Nucleus accumbens (tissue), 56 donors: ENCODE results near the gene SMPD3.

Source experiments
- DNase-seq, 56 donors: peaks; one replicate each; lab custom pipeline; 2025; lab: John Stamatoyannopoulos, UW

Gene SMPD3

DNA sequence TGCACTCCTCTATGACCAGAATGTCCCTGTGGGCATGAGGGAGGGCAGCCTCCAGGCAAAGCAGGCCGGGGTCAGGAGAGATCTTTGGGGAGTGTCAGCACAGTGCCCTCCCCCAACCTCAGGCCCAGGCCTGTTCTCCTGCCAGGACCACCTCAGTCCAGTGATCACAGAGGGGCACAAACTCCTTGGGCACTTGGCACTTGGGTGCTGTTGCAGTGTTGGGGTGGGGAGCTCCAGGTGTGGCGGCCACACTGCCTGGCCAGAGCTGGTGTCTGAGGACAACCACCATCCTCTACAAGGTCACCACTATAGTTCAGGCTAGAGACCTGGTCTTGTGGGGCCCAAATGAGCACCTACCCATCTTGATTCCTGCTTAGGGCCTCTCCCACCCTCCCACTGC is 37.2 kb downstream of the SMPD3 start:
- DNase-seq, result no peak

DNA sequence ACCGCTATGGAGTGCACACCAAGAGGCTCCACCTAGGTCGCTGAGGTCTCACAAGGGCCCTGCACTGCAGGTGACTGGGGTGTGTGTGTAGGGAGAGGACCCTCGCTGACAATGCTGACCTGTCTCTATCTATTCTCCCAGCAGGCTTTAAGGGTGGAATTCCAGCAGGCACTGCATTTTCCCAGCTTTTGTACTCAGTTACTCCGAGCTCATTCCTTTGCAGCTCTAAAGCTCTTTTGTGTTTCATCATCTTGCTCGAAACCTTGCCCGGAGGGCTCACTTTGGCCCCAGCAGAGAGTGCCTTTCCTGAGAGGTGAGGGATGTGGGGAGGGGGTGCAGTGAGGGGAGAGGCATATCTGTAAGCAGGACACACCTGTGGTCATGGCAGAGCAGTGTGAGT is 39.3 kb downstream of the SMPD3 start:
- no peak for DNase-seq

DNA sequence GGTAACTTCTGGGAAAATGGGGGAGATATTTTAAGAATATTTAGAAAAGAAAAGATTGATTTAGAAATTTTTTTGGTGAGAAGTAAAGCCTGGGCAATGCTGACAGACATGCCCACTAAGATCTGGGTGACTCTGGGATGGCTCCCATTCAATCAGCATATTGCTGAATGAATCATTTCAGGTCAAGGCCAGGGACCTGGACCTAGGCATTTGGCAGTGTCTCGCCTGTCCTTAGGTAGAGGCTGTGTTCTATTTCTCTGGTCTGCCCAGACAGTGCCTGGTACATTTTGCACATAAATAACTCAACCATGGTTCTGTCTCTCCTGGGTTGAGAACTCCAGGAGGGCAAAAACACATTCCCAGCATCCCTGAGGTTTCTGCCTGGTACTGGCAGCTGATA is 39.9 kb downstream of the SMPD3 start:
- no peak for DNase-seq

DNA sequence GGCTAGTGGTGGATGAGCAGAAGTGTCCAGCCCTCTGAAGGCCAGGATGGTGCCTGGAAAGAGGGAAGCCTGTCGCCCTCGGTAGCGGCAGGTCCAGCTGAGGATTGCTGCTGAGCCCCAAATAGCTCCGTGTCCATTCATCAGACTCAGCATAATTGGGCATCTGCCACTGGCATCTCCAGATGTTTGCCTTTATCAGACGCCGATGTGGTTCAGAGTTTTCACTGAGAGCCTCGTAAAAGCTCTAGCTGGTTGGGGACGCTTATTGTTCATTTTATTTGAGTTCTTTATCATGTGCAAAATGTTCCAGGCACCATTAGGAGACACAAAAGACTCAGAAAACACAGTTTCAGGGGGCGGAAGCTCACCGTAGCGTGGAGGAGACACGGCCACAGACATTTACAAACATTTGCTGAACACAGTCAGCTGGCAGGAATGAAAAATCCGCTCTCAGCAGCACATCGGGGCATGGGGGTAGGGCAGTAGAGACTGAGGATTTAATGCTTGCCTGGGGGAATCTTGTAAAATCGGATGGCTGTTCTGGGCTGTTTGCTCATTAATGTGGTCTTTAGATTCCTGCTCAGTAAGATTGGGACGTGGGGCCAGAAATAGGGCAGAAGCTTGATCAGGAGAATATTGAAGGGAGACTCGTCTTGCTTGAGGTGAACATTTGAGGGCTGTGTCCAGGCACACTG is 41.7 kb downstream of the SMPD3 start:
- peak in 8 of 56 donors; percentile 9 to 40 (median 22) for DNase-seq

DNA sequence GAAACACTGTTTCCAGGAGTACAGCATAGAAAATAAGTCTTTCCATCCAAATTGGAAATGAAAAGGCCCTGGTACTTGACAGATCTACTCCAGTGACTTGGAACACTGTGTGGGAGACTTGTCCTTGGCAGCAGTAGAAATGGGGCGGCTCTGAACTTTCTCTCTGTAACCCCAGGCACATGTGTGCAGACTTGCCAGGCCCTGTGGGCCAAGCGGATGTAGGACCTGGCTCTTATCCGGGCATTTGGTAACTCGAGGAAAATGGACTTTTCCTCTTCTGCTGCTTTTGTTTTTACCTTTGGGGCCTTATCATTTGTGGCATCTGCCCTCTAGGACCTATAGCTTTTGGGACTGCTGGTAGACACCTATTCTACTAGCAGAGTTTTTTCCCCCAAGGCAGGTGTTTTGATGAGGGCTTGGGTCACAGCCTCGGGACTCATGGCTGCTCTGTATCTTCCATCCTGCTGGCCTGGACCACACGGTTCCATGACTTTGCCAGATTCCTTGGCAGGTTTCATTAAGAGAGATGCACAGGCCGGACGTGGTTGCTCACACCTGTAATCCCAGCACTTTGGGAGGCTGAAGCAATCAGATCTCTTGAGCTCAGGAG is 43.5 kb downstream of the SMPD3 start:
- no peak for DNase-seq

DNA sequence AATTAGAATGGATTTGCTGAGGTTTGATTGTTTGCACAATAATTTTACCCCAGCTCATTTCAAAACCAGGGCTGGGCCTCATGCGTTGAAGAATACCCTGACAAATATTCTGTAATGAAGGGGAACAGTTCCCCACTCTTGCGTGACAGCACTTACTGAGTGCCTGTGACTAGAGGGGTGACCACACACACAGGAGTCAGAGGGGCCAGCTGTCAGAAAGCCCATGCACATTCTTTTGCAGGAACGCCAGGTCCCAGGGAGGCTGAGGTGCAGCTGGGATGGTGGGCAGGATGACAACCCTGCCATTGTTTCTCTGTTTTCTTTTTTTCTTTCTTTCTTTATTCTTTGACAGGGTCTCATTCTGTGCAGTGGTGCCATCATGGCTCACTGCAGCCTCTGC is 44.6 kb downstream of the SMPD3 start:
- no peak for DNase-seq

DNA sequence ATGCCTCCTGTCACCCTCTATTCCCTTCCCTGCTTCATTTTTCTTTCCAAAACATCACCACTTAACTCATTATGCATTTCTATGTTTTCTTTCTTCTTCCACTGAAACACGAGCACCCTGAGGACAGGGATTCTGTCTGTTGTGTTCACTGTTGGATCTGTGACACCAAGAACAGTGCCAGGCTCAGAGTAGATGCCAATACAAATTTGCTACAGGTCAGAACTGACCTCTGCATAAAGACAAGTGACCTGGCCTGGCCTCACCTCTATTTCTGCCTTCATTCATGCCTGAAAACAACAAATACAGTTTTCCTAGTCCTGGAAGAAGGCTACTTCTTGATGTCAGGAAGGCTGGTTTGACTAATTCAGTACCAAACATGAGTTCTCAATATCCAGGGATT is 45.1 kb downstream of the SMPD3 start:
- no peak for DNase-seq

DNA sequence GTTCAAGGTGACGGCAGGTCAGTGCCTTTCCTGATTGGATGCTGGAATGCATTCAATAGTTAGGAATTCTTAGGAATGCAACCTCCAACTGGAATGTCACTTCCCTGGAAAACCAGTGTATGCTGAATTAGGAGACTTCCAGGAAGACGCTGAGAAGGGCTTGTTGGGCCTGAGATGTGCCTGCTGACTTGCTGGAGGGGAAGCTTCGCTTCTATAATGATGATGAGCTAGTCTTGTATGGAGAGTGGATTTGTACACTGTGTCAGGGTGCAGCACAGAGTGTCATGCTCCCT is 45.6 kb downstream of the SMPD3 start:
- DNase-seq, result no peak

DNA sequence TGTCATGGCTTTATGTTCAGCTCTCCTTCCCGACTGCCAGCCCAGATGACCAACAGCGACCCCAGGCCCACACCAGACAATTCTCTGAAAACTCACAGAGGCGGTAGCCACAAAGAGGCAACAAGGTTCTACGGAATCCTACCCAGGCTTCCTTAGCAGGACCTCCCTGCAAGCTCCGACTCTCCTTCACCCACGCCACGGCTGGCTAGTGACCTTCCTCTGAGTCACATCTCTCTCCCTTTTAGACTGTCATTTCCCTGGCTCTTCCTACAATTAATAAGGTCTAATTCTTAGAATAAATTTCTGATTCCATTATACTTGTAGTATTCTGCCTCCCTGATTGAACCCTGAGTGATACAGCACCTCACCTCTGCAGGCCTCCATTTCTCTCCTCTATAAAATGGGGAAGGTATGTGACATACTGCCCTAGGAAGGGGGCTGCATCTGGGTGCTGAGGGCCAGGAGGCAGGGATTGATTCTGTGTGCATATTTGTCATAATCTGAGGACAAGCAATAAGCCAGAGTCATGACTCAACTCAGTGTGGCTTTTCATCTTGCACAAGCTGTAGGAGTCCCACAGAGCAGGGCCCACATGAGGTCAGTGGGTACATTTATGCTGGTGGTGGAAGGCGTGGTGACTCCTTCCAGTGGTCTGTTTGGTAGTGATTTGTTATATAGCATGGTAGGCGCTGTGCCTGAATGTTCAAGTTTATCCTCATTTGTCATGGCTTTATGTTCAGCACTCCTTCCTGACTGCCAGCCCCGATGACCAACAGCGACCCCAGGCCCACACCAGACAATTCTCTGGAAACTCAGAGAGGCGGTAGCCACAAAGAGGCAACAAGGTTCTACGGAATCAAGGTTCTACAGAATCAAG is 46.2 kb downstream of the SMPD3 start:
- no peak for DNase-seq

DNA sequence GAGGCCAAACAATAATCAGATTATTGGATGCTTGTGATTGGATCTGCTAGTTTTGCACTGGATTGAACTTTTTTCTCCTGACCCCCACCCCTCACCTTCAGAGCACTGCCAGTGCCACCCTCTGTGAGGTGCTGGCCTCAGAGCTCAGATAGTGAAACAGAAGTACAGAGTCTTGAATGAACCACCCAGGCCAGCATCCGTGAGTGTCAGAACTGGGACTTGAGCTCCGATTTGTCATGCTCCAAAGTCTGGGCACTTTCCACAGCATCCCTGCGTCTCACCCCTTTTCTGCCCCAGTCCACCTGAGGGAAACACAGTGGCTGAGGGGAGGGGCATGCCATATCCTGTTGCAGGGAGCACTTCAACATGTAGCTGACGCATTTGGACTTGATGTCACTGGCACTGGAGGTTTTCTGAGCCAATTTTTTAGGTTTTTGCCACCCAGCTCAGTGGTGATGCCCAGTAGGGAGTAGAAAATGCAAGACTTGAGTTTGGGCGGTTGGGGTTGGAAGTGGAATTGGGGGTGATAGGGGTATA is 47.3 kb downstream of the SMPD3 start:
- DNase-seq, result no peak

DNA sequence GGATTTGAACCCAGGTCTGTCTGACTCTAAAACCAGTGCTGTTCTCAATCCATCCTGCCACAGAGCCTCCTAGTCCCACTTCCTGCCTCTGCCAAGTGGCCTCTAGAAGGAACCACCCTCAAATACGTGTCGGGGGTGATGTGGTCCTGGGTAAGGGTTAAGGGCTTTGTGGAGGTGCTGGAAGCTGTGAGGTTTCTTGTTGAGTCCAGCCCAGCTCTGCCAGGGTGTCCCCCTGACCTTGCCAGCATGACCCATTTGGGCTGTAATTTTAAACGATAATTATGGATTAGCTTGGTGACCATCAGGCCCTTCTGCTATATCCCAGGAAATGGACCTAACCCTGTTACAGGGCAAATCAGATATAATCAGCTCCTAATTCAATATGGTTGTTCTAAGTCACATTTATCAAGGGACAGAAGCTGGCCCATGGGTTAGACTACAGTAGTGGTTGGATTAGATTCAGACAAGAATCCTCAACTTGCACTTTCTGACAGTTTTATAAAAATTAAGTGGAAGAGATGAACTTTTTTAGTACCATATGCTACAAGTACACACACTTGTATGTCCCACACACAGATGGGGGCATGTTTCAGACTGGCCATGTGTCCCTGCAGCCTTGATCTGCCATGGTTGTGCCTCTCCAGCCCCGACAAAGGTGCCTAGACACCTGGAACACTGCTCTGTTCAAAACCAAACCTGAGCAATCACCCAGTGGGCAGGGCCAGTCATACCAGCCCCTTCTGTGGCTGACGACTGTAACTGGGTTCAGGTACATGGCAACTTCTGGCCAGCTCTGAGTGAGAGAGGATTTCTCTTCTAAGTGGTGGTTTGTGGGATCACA is 48.0 kb downstream of the SMPD3 start:
- DNase-seq, result no peak

DNA sequence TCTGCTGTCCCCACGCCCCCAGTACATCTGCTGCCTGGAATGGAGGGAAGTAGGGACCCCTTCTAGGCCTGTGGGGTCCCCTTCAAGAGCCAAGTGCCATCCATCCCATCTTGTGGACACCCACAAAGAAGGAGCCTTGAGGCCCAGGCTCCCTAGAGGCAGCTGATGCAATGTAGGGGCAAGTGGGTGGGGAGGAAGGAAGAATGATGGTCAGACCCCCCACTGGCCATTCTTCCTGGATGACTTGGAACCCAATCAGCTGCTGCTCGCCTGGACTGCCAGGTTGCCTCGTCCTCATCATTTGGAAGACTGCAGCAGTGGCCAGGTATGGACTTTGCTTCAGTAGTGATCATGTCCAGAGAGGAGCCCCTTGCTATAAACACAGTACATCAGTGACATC is 48.9 kb downstream of the SMPD3 start:
- no peak for DNase-seq

DNA sequence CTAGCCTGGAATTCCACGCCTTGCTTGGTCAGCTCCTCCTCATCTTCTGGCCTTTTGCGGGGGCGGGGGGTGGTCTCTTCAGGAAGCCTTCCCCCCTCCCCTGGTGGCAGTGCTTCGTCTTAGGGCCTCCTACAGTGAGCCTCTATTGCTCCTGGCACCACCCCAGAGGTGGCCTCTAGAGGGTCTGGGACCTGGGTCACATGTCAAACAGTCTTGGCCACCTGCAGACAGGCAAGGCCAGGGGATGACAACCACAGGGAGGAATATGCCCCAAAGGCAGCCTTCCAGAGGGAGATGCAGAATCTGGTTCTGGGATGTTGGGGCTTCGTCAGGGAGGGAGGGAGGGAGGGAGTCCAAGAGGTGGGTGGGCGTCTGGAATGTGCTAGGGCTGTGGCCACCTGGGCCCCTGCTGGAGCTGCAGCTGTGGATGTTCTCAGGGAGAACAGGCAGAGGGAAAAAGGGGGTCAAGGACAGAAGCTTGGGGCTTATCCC is 50.6 kb downstream of the SMPD3 start:
- DNase-seq, result no peak

DNA sequence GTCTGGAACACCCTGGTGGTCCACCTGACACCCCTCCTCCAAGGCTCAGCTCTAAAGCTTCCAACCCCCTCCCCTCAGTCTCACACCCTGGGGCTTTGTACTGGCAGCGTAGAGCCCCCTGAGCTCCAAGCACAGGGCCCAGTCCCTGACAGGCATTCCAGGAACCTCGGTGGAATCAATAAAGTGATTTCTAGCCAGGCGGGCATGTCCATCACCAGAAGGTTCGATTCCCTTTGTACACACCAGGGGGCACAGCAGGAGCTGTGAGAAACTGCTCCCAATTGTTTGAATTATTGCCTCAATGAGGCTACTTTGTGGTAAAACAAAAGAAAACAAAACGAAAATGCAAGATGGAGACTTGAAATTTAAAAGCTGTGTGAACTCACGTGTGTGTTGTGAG is 51.8 kb downstream of the SMPD3 start:
- peak in 2 of 56 donors; percentile 17 to 38 for DNase-seq

DNA sequence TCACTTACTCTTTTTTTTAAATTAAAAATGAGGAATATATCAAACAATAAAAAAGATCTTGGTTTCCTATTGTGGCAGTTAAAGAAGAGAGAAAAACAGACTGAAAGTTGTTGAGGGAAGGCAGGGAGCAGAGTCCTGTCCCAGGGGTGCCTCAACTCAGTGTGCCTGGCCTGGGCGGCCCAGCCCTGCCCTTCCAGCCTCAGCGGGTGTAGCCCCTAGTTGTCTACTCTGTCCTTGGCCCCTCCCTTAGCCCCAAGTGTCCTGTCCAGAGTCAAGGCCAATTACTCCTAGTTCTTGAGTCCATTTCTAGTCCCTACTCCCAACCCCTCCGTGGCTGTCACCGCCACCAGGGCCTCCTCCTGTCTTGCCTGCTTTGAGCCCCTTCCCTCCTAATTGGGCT is 52.5 kb downstream of the SMPD3 start:
- DNase-seq, result no peak

DNA sequence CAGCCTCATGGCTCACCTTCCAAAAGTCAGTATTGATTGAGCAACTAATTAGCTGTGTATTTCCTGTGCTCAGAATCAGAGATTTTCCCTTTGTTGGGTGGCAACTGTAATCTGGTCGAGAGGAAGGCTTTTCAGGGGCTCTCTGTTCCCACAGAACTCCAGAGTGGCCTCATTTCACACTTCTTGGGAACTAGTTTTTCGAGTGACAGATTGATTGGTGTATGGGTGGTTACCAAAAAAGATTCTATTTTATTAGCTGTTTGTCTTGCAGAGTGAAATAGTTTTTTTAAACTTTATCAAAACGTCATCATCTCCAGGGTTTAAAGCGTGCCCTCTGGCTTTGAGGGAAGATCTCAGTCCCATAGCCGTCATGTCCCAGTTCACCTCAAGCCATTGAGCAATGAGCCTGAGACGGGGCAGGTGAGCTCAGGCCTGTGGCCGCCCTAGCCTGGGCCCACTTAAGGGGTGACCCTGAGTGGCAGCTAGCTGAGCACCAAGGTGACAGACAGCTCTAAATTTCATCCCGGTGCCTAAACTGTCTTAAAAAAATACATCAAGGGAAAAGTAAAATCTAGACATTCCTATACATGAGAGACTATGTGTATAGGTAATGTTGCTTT is 53.0 kb downstream of the SMPD3 start:
- DNase-seq, result no peak

DNA sequence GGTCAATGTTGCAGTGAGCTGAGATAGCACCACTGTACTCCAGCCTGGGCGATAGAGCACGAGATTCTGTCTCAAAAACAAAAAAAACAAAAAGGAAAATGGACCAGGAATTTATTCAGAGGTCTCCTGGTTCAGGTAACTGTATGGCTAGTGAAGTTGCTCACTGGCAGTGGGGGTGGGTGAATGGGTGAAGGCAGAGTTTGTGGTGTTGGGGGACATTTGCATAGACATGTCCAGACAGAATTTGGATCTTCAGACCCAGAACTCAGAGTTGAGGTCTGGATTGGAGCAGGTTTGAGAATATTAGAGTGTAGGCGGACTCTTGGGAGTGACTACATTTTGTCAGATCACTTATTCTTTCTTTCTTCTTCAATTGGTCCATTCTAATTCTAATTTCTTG is 55.0 kb downstream of the SMPD3 start:
- DNase-seq, result no peak

DNA sequence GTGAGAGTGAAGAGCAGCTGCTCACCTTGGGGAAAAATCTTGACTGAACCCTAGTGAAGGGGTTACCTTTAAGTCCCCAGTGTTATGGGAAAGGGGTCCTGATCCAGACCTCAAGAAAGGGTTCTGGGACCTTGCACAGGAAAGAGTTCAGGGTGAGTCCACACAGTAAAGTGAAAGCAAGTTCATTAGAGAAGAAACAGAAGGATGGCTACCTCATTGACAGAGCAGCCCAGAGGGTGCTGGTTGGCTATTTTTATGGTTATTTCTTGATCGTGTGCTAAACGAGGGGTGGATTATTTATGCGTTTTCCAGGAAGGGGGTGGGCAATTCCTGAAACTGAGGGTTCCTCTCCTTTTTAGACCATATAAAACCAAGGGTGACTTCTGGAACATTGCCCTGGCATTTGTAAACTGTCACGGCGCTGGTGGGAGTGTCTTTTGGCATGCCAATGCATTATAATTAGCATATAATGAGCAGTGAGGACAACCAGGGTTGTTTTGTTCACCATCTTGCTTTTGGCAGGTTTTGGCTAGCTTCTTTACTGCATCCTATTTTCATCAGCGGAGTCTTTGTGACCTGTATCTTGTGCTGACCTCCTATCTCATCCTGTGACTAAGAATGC is 58.4 kb downstream of the SMPD3 start:
- DNase-seq, result no peak

DNA sequence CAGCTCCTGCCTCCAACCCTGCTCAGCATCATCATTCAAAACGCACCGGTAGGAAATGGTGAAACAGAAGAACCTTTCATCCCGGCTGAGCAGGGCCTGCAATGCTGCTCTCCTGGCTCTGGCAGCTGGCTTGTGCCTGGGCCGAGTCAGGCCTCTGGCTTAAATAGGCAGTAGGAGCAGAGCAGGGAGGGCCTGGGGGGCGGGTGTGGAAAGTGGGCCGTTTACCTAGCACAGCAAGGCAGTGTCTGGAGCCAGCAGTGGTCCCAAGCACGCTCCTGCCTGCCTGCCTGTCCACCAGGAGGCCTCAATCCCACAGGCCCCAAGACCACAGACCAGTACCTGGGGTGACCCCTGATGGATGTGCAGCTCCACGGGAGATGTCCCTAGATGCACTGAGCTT is 59.3 kb downstream of the SMPD3 start:
- peak in 17 of 56 donors; percentile 10 to 41 (median 21) for DNase-seq

DNA sequence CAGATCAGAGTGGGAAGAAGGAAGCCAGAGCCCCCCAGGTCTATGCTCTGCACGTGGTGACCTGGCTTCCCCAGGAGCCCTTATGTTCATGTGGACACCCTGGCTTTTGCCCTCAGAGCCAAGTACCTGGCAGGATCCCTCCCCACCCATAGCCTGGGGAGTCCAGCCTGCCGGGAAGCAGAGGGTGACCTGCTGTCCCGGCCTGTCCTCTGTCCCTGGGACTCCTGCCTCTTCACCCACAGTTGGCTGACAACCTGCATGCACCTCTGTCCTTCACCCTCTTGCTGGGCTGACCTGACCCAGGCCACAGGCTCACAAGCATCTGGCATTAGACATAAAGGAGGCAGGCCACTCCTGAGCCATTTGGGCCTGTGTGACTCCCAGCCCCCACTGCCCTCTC is 60.2 kb downstream of the SMPD3 start:
- DNase-seq, result no peak
